ENCODE data around the gene DCC. TPM values are rescaled to one million over a fixed set of nuclear protein-coding genes. Genes with fewer than 3 reads are reported as not detected.

The DCC gene
- total RNA-seq, 4 donors from 2014 or later, result 0.16 TPM; not detected in 3

DNA sequence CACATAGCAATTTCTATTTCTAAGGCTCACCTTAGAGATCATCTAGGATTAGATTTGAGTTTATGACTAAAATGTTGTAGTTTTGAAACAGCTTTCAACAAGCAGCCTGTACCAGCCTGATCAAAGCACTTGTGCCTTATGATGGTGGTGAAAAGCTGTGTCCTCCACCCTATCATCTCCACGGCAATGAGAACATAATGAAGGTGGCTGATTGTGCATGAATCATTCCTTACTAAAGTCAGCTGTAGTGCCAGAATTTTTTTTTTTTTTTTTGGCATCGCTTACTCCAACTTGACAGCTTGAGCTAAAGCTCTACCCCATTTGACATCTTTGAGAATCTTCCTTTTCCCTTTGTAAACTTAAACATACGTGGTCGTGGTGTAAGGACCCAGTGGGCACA lies 86.0 kb downstream of the DCC start:
- Histone ChIP-seq H3K27ac (no peak overlapping the region), H3K27me3 (no peaks in the 10 kb centered on the region), H3K36me3 (no peaks in the 10 kb centered on the region), H3K9me3 (no peaks in the 10 kb centered on the region), H3K4me3 (no peak overlapping the region), H3K4me1 (no peaks in the 10 kb centered on the region)
- no peak for TF ChIP-seq EP300 (IDR thresholded peaks at IDR 0.05)
- TF ChIP-seq POLR2AphosphoS5 (IDR thresholded peaks at IDR 0.05), result no peak
- TF ChIP-seq, protein P1, sequence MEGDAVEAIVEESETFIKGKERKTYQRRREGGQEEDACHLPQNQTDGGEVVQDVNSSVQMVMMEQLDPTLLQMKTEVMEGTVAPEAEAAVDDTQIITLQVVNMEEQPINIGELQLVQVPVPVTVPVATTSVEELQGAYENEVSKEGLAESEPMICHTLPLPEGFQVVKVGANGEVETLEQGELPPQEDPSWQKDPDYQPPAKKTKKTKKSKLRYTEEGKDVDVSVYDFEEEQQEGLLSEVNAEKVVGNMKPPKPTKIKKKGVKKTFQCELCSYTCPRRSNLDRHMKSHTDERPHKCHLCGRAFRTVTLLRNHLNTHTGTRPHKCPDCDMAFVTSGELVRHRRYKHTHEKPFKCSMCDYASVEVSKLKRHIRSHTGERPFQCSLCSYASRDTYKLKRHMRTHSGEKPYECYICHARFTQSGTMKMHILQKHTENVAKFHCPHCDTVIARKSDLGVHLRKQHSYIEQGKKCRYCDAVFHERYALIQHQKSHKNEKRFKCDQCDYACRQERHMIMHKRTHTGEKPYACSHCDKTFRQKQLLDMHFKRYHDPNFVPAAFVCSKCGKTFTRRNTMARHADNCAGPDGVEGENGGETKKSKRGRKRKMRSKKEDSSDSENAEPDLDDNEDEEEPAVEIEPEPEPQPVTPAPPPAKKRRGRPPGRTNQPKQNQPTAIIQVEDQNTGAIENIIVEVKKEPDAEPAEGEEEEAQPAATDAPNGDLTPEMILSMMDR (IDR thresholded peaks at IDR 0.05), result no peak
- no peak for TF ChIP-seq POLR2A (IDR thresholded peaks at IDR 0.05)
- WGBS, result 55% methylated on average over 4 of the region's 4 CpGs
- no peak for DNase-seq (ENCODE audit: low spot score in 2 of 2)

DNA sequence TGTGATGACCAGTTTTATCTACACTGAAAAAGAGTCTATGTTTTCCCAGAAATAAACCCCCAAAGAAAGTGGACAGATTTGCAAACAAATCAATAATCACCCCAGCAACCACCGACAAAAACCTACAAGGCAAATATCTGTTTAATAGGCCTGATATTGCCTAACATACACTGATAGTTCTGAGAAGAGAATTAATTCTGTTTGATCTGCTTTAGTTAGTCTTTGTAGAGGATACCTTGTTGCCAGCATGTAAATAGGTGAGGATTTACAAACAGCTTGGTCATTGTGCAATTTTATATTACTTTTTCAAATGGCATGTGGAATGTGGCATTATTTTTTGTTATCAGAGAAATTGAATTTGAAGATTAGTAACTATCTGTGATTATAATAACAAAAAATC lies 86.5 kb downstream of the DCC start:
- no peak for DNase-seq (ENCODE audit: low spot score in 2 of 2)
- Histone ChIP-seq H3K4me1 (no peaks in the 10 kb centered on the region), H3K27ac (no peak overlapping the region), H3K36me3 (no peaks in the 10 kb centered on the region), H3K27me3 (no peaks in the 10 kb centered on the region), H3K9me3 (no peaks in the 10 kb centered on the region), H3K4me3 (no peak overlapping the region)
- TF ChIP-seq POLR2AphosphoS5 (IDR thresholded peaks at IDR 0.05) (no peak), EP300 (IDR thresholded peaks at IDR 0.05) (no peak), POLR2A (IDR thresholded peaks at IDR 0.05) (no peak)
- TF ChIP-seq, protein P1 (IDR thresholded peaks at IDR 0.05), result no peak
- WGBS, result 67% methylated on average over 1 of the region's 1 CpG

DNA sequence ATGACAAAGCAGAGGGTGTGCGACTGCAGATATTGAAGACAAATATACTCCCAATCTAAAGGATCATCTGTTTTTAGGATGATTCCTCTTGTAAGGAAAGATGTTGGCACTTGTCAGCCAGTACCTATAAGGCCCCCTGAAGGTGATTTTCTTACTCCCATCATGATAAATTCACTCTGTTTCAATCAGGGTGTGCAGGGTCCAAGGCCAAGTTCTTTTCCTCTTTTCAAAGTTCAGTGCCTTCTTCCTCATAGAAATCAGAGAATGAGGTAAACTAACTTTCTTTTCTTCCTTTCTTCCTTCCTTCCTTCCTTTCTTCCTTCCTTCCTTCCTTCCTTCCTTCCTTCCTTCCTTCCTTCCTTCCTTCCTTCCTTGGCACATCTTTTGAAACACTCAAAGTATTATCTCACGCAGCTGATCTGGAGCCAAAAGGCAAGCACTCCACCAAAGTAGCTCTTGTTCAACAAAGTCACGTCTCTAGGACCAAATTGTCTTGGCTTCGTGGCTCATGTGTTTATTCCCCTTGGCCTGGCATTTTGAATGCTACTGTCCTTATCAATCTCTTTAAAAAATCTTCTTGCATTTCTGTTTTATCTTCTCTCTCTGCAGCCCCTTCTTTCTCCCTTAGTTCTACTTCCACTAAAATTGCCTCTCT lies 87.7 kb downstream of the DCC start:
- Histone ChIP-seq H3K4me1 (no peaks in the 10 kb centered on the region), H3K9me3 (no peaks in the 10 kb centered on the region), H3K36me3 (no peaks in the 10 kb centered on the region), H3K27me3 (no peaks in the 10 kb centered on the region), H3K27ac (no peak overlapping the region), H3K4me3 (no peak overlapping the region)
- 82% methylated on average over 4 of the region's 4 CpGs for WGBS
- TF ChIP-seq, protein P1 (IDR thresholded peaks at IDR 0.05), result no peak
- no peak for TF ChIP-seq POLR2A (IDR thresholded peaks at IDR 0.05)
- no peak for TF ChIP-seq EP300 (IDR thresholded peaks at IDR 0.05)
- TF ChIP-seq POLR2AphosphoS5 (IDR thresholded peaks at IDR 0.05), result no peak
- DNase-seq (ENCODE audit: low spot score in 2 of 2), result no peak

DNA sequence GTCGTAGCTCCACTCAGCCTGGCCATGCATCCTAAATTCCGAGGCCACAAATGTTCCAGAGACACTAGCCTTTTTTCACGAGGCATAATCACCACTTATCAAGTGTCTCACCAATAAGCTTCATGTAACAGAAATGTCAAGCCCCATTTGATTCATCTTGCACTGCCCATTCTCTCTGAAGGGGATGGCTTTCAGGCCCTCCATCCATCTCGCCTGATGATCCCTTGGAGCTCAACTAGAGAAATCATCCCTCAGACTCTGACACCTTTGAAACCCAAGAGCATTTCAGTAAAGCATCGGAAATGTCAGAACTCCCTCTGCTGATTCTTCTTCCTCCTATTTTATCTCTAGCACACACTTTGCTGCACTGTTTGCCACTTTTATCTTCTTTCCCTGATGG lies 91.7 kb downstream of the DCC start:
- Histone ChIP-seq H3K27me3 (no peaks in the 10 kb centered on the region), H3K9me3 (no peaks in the 10 kb centered on the region), H3K4me3 (no peak overlapping the region), H3K27ac (no peak overlapping the region), H3K4me1 (no peaks in the 10 kb centered on the region), H3K36me3 (no peaks in the 10 kb centered on the region)
- WGBS, result 73% methylated on average over 5 of the region's 5 CpGs
- no peak for TF ChIP-seq POLR2A (IDR thresholded peaks at IDR 0.05)
- TF ChIP-seq POLR2AphosphoS5 (IDR thresholded peaks at IDR 0.05), result no peak
- no peak for TF ChIP-seq EP300 (IDR thresholded peaks at IDR 0.05)
- TF ChIP-seq, protein P1 (IDR thresholded peaks at IDR 0.05), result no peak
- no peak for DNase-seq (ENCODE audit: low spot score in 2 of 2)

DNA sequence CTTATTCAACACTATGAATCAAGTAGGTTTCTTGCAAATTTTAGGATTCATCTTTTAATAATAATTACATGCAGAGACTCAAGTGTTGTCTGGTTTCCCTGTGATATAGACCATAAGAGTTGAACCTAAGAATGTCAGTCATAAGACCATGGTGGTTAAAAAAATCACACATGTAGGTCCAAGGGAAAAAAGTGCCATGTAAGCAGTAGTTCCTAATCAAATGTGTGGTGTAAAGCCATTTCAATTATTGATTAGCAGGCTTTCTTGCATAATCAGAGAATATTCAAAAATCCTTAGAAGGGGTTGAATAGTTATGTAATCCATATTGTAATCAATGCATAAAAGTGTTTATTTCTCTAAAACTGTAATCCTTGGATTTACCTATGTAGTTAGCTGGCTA lies 93.8 kb downstream of the DCC start:
- H3K9me3 ChIP-seq, result no peaks in the 10 kb centered on the region
- no peaks in the 10 kb centered on the region for H3K36me3 ChIP-seq
- H3K27me3 ChIP-seq, result no peaks in the 10 kb centered on the region
- H3K4me1 ChIP-seq, result no peaks in the 10 kb centered on the region
- TF ChIP-seq POLR2A (IDR thresholded peaks at IDR 0.05) (no peak), POLR2AphosphoS5 (IDR thresholded peaks at IDR 0.05) (no peak), EP300 (IDR thresholded peaks at IDR 0.05) (no peak)
- TF ChIP-seq, protein P1 (IDR thresholded peaks at IDR 0.05), result no peak
- no peak overlapping the region for H3K27ac ChIP-seq
- H3K4me3 ChIP-seq, result no peak overlapping the region
- no peak for DNase-seq (ENCODE audit: low spot score in 2 of 2)
